AG09319 (cell line): ENCODE results near the gene MINDY2.
"Not testable (repeated sequence)": the region's sequence is repeated elsewhere in the genome, so short reads cannot be mapped to it uniquely, and the experiment has no call there.

Source experiments
- DNase-seq: peaks from one replicate; pipeline ENCODE4 v3.0.0-alpha.2; 2010; ENCODE audit warnings: low read depth; ENCODE audit errors: extremely low read depth
- CTCF ChIP-seq: IDR thresholded peaks from 2 replicates; pipeline ENCODE4 v1.5.1; 2011; ENCODE audit warnings: low read depth, mild to moderate bottlenecking, inconsistent platforms, low read length, moderate library complexity

The MINDY2 gene

GRCh38 chr15:58785355-58785754, 14.3 kb downstream of the MINDY2 start:
- DNase-seq = no peak
- no peak for TF ChIP-seq CTCF

GRCh38 chr15:58788056-58788710, 17.1 kb downstream of the MINDY2 start:
- no peak for TF ChIP-seq CTCF

GRCh38 chr15:58793862-58794261, 22.8 kb downstream of the MINDY2 start:
- TF ChIP-seq CTCF = no peak

More at GRCh38 chr15:58788056-58788710, 17.1 kb downstream of the MINDY2 start:
- DNase-seq = no peak

GRCh38 chr15:58795825-58796224, 24.7 kb downstream of the MINDY2 start:
- DNase-seq = no peak
- no peak for TF ChIP-seq CTCF

More at GRCh38 chr15:58793862-58794261, 22.8 kb downstream of the MINDY2 start:
- no peak for DNase-seq

- DNase-seq = no peak
- TF ChIP-seq CTCF = no peak
Measured at GRCh38 chr15:58797505-58797904, 26.4 kb downstream of the MINDY2 start.

GRCh38 chr15:58805095-58805494, 34.0 kb downstream of the MINDY2 start:
- DNase-seq = no peak
- no peak for TF ChIP-seq CTCF

GRCh38 chr15:58823267-58823666, 52.2 kb downstream of the MINDY2 start:
- DNase-seq = not testable (repeated sequence)

- DNase-seq = peak; percentile 7
- TF ChIP-seq CTCF = no peak
Measured at GRCh38 chr15:58830556-58830955, 59.5 kb downstream of the MINDY2 start.

GRCh38 chr15:58833681-58834426, 62.8 kb downstream of the MINDY2 start:
- DNase-seq = not testable (repeated sequence)
